Stimulated activated CD8-positive, alpha-beta memory T cell treated with anti-CD3 and anti-CD28 coated beads, Interleukin-12 subunit alpha, Interleukin-12 subunit beta, amount 100 ng/mL, for 24 hours (primary cell): ENCODE measurements around the gene VRK2.
"Not testable (repeated sequence)": the region's sequence is repeated elsewhere in the genome, so short reads cannot be mapped to it uniquely, and the experiment has no call there.

Experiments
- DNase-seq: peaks from one replicate; pipeline ENCODE4 v3.0.0-alpha.2; 2020; ENCODE audit errors: extremely low read depth

Gene VRK2

GRCh38 chr2:58107803-58108710, 61.5 kb downstream of the VRK2 start:
- DNase-seq = no peak

GRCh38 chr2:58109481-58109880, 62.9 kb downstream of the VRK2 start:
- DNase-seq = no peak

- no peak for DNase-seq
Measured at GRCh38 chr2:58110765-58111164, 64.2 kb downstream of the VRK2 start.

- not testable (repeated sequence) for DNase-seq
Measured at GRCh38 chr2:58113563-58113962, 67.0 kb downstream of the VRK2 start.

GRCh38 chr2:58120626-58121229, 74.1 kb downstream of the VRK2 start:
- DNase-seq = no peak

- DNase-seq = no peak
Measured at GRCh38 chr2:58122040-58122439, 75.4 kb downstream of the VRK2 start.

GRCh38 chr2:58122540-58122939, 75.9 kb downstream of the VRK2 start:
- DNase-seq = no peak

GRCh38 chr2:58127111-58127510, 80.5 kb downstream of the VRK2 start:
- DNase-seq = no peak

GRCh38 chr2:58130238-58130637, 83.6 kb downstream of the VRK2 start:
- DNase-seq = no peak

- DNase-seq = no peak
Measured at GRCh38 chr2:58131191-58132011, 84.8 kb downstream of the VRK2 start.

- no peak for DNase-seq
Measured at GRCh38 chr2:58133395-58133794, 86.8 kb downstream of the VRK2 start.

GRCh38 chr2:58135861-58136260, 89.3 kb downstream of the VRK2 start:
- no peak for DNase-seq

GRCh38 chr2:58137221-58137620, 90.6 kb downstream of the VRK2 start:
- no peak for DNase-seq

- no peak for DNase-seq
Measured at GRCh38 chr2:58137856-58138255, 91.2 kb downstream of the VRK2 start.

- no peak for DNase-seq
Measured at GRCh38 chr2:58138396-58139030, 91.9 kb downstream of the VRK2 start.

- no peak for DNase-seq
Measured at GRCh38 chr2:58140508-58141072, 94.0 kb downstream of the VRK2 start.

GRCh38 chr2:58145769-58146168, 99.2 kb downstream of the VRK2 start:
- DNase-seq = not testable (repeated sequence)

- DNase-seq = no peak
Measured at GRCh38 chr2:58146707-58147106, 100.1 kb downstream of the VRK2 start.

GRCh38 chr2:58155160-58155778, 108.7 kb downstream of the VRK2 start:
- no peak for DNase-seq

GRCh38 chr2:58156780-58157179, 110.2 kb downstream of the VRK2 start:
- DNase-seq = no peak

GRCh38 chr2:58157754-58158153, 111.1 kb downstream of the VRK2 start:
- no peak for DNase-seq
